GM18526 (cell line): ENCODE measurements around the gene IFT52.
A peak's percentile ranks its signal among the peaks of the same experiment; 100 is the strongest.

Source experiments
- POLR2A ChIP-seq: IDR thresholded peaks from 3 replicates; pipeline ENCODE4 v1.6.1; 2011; ENCODE audit not compliant: insufficient read length; ENCODE audit errors: extremely low read depth

Gene IFT52

GRCh38 chr20:43667341-43668132, 76.8 kb downstream of the IFT52 start:
- TF ChIP-seq POLR2A, result peak; percentile 26

- no peak for TF ChIP-seq POLR2A
These were observed 78.6 kb downstream of the IFT52 start for GRCh38 chr20:43669332-43669731.

- TF ChIP-seq POLR2A, result no peak
These were observed 79.7 kb downstream of the IFT52 start for GRCh38 chr20:43670423-43670822.

- TF ChIP-seq POLR2A, result no peak
These were observed 85.6 kb downstream of the IFT52 start for GRCh38 chr20:43676368-43676767.

GRCh38 chr20:43680981-43681380, 90.2 kb downstream of the IFT52 start:
- TF ChIP-seq POLR2A, result no peak

- TF ChIP-seq POLR2A, result no peak
These were observed 90.8 kb downstream of the IFT52 start for GRCh38 chr20:43681468-43681942.

GRCh38 chr20:43681991-43682410, 91.3 kb downstream of the IFT52 start:
- TF ChIP-seq POLR2A, result peak; percentile 23

GRCh38 chr20:43682446-43682845, 91.7 kb downstream of the IFT52 start:
- peak; percentile 24 for TF ChIP-seq POLR2A

- TF ChIP-seq POLR2A, result no peak
These were observed 96.1 kb downstream of the IFT52 start for GRCh38 chr20:43686820-43687219.

- no peak for TF ChIP-seq POLR2A
These were observed 98.4 kb downstream of the IFT52 start for GRCh38 chr20:43689165-43689564.

GRCh38 chr20:43690943-43691598, 100.3 kb downstream of the IFT52 start:
- no peak for TF ChIP-seq POLR2A

- no peak for TF ChIP-seq POLR2A
These were observed 101.3 kb downstream of the IFT52 start for GRCh38 chr20:43691928-43692524.

GRCh38 chr20:43694763-43695162, 104.0 kb downstream of the IFT52 start:
- TF ChIP-seq POLR2A, result no peak

- TF ChIP-seq POLR2A, result no peak
These were observed 104.8 kb downstream of the IFT52 start for GRCh38 chr20:43695571-43695970.
